GM21528 (cell line): ENCODE measurements around the gene MRRF.
"Not testable (repeated sequence)": the region's sequence is repeated elsewhere in the genome, so short reads cannot be mapped to it uniquely, and the experiment has no call there.

Experiments
- ATAC-seq: cut with Tn5 transposase; IDR thresholded peaks from one replicate; pipeline ENCODE4 v1.9.1; 2021; ENCODE audit warnings: mild to moderate bottlenecking, moderate library complexity; ENCODE audit not compliant: unreplicated experiment, low FRiP score

The MRRF gene

DNA sequence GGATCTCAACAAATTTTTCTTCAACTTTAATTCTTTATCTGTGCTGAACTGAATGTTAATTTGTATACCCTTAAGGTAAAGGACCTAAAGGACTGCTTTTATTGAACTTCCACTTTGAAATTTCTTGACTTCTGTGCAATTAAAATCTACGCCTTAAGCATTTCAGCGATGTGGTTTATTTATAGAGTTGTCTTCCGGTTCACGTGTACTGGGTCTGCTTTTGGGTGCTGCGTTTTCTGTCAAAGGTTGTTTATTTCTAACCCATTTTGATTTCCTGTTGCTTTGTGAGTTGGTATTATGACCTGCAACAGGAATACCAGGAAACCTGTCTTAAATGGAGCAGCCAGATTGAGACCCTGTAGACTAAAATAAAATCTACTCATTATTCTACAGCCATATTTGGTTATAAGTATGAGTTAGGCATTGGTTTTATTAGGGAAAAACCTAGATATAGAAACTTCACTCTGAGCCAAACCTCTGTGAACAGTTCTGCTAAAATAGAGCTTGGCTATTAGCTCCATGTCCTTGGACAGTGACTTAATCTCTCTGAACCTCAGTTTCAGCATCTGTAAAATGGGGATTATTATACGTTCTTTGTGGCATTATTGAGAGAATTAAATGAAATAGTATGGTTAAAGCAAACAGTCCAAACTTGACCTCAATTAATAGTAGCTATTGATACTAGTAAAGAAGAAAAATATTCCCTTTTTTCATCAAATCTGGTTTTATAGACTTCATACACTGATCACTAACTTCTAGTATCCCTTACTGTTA is 3.5 kb downstream of the MRRF start:
- no peak for ATAC-seq

DNA sequence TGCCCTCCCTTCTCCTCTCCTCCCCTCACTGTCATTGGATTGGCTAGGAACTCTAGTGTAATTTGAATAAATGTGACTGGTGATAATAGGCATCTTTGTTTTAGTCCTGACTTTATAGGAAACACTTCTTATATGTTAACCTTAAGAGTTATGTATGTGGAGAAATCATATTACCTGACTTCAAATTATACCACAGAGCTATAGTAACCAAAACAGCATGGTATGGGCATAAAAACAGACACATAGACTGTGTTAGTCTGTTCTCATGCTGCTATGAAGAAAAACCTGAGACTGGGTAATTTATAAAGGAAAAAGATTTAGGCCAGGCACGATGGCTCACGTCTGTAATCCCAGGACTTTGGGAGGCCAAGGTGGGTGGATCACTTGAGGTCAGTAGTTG is 9.4 kb downstream of the MRRF start:
- no peak for ATAC-seq

DNA sequence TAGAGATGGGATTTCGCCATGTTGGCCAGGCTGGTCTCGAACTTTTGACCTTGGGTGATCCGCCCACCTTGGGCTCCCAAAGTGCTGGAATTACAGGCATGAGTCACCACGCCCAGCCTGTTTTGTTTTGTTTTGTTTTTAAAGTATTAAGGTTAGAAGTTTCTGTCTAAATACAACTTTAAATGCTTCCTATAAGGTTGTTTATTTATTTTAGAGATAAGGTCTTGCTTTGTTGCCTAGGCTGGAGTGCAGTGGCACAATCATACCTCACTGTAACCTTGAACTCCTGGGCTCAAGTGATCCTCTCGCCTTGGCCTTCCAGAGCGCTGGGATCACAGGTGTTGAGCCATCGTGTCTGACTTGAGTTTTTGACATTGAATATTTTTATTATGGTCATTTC is 11.4 kb downstream of the MRRF start:
- no peak for ATAC-seq

DNA sequence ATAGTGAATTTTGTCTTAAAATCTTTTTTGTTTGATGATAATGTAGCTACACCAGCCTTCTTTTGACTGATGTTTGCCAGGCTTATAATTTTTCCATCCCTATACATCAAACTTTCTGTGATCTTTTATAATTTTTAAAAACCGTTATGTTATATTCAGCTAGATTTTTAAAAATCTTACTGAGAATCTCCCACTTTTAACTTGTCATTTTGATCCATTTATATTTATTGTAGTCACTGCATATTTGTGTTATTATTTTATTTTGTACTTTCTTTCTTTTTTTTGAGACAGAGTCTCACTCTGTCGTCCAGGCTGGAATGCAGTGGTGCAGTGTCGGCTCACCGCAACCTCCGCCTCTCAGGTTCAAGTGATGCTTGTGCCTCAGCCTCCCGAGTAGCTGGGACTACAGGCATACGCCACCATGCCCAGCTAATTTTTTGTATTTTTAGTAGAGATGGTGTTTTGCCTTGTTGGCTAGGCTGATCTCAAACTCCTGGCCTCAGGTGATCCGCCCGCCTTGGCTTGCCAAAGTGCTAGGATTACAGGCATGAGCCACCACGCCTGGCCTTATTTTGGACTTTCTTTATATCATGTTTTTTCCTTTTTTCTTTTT is 12.7 kb downstream of the MRRF start:
- ATAC-seq: no peak

DNA sequence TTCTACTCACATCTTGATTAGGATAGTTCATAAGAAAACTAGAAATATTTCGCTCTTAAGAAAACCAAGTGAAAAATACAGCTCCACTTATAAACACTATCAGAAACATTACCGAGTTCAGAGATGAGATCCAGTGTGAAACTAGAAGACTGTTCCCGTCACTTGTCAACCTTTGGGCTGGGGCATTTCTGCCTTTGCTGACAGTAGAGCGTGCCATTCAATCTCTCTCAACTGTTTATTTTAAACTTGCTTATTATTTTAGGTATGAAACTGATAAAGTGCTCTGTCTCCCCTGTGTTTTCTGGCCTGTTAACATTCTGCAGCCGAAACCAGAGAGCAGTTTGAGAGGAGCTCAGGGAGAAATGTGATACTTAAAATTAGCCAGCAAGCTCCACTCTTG is 16.7 kb downstream of the MRRF start:
- ATAC-seq: no peak

DNA sequence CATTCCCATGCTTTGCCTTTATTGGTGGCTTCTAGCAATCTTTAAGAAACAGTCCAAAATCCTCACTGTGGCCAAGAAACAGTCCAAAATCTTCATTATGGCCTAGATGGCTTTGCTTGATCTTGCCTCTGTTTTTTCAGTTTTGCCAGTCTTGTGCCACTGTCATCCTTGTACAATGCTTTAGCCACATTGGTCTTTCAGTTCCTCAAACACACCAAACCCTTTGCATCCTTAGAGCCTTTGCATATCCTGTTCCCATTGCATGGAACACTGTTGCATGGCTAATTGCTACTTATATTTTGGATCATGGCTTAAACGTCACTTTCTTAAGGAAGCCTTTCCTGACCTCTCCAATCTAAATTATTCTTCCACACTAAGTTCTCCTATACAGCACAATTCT is 22.1 kb downstream of the MRRF start:
- no peak for ATAC-seq

DNA sequence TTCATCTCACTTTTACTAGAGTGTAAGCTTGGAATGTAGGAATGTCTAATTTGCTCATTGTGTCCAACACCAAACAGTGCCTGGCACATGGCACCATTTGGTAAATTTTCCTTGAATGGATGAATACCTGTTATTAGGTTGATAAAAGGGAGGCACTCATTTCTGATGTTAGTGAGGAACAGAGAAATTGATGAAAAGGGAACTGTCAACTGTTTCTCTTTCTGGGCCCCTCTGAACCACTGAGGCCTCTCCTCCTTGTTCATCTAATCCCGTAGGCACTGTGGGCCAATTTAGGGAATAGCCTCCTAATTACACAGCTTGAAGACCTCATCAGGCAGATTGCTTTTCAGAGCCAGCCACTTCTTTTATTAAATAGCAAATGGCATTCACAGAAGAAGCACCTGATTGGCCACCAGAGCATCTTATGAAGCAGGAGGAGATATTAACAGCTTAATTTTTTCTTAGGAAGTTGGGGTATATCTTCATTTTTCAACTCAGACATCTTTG is 22.6 kb downstream of the MRRF start:
- no peak for ATAC-seq

DNA sequence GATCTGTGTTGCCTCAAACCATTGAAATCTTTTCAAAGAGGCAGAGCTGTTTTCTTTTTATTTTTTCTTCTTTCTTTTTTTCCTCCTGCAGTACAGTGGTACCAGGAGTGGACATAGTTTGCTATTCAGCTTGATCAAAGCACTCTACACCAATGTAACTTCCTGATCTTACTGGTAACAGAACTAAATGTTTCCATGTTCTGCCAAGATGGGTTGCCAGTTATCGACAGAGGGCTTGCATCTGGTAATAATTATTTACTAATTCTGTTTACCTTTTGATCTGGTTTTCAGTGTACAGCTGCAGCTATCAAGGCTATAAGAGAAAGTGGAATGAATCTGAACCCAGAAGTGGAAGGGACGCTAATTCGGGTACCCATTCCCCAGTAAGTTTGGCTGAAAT is 26.8 kb downstream of the MRRF start:
- ATAC-seq: no peak

DNA sequence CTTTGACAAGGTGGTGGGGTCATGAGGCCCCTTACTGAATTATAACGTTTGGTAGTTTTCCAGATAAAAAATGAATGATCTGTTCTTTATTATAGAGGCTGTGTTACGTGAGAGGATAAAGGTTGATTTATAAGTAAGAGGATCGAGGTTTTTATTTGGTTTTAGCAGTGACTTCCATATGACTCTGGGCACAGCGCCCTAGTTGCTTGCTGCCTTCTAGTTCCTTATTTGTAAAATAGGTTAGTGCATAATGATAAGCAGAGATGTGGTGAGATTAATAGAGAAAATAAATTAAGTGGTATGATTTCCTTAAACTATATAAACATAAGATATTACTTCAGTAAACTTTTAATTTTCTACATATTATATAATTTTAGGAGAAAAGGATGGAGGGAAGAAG is 29.8 kb downstream of the MRRF start:
- ATAC-seq: no peak

DNA sequence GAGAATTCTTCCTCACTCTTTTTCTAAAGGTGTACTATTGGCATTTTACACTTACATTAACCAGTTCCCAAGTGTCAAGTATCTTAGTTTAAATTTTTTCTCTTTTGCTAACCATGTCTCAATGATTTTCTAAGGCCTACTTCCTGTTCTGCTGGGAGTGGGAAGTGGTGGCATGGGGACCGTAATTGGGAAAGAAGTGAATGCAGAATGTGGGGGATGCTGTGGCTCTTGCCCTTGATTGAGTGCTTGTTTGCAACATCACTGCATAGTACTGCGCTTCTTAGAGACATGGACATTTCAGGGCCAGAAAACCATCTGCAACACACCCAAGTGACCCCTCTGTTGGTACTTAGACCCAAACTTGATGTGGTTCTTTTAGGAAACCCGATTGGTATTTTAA is 32.8 kb downstream of the MRRF start:
- ATAC-seq: no peak

DNA sequence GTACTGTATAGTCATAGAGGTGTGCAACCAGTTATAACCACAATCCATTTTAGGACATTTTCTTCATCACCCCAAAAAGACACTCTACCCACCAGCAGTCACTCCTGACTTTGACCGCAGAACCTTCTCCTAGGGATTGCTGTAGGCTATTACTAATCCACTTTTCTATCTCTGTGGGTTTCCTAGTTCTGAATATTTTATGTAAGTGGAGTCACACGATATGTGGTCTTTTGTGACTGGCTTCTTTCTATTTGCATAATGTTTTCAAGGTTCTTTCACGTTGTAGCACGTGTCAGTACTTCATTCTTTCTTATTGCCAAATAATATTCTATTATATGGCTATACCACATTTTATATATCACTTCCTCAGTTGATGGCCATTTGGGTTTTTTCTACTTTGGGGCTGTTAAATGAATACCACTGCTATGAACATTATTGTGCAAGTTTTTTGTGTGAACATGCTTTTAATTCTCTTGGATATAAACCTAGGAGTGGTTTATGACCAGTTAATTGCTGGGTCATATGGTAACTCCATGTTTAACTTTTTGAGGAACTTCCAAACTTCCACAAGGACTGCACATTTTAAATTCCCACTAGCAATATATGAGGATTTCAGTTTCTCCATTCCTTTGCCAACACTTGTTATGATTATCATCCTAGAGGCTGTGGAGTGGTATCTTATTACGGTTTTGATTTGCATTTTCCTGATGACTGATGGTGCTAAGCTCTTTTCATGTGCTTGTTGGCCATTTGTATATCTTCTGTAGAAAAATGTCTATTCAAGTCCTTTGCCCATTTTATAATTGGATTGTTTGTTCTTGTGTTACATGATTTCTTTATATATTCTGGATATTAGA is 37.8 kb downstream of the MRRF start:
- ATAC-seq: no peak

DNA sequence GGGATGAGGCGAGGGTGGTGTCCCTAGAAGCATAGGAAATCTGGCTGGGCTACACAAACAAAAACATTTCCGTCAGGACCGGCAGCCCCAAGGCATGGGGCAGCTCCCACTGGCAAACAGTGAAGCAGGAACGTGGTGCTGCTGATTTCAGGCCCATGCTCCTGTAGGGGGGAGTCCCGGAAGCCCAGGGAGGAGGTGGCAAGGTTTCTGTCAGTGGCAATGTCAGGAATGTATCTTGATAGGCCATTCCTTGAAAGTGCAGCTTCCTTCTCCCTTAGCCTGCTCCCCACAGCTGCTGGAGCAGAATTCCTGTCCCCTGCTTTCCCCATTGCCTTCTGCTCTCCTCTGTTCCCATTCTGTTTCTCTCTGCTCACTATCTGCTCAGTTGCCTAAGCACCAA is 42.4 kb downstream of the MRRF start:
- no peak for ATAC-seq

DNA sequence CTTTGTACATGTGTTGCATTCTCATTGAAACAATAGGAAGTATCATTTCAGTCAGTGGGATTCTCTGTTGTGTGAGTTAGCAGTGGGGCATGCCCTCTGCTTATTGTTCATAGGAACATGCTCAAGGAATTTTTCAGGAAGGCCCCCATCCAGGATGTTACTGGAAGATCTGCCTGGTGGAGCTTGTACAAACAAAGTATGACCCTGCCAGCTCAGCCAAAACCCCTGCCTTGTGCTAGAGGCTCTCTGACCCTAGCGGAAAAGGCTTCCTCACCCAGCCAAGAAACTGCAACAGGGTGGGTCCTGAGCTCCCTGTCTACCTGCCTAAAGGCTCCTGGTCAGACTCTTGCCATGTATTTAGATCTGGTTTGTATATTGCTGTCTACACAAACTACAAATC is 43.2 kb downstream of the MRRF start:
- ATAC-seq: no peak

DNA sequence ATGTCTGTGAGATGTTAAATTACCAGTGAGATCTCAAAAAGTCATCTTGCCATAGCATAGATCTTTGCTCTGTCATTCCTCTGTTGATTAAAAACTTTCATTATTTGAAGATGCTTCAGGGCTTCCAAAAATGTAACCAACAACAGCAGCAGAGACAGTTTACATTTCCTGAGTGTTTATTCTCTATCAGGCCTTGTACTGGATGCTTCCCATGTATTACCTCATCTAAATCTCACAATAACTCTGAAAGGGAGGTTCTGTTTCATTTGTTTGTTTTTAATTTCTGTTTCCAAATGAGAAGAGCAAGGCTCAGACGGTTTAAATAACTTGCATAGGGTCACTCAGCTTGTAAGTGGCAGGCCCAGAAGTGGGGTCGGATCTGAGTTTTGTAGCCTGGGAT is 45.2 kb downstream of the MRRF start:
- no peak for ATAC-seq

DNA sequence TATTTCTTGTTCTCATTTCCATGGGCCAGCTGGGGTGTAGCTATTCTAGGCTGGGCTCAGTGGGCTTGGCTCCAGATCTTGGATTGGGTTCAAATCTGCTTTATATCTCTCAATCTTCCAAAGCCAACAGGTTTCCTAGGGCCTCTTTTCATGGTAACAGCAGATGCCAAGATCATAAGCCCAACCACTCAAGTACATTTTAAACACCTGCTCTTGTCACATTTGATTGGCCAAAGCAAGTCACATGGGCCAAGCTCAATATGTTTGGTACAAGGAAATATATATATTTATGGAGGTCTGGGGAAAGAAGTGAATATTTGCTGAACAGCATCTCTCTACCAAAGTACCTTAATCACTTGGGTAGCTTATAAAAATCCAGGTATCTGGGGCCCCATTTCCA is 49.5 kb downstream of the MRRF start:
- ATAC-seq: no peak

DNA sequence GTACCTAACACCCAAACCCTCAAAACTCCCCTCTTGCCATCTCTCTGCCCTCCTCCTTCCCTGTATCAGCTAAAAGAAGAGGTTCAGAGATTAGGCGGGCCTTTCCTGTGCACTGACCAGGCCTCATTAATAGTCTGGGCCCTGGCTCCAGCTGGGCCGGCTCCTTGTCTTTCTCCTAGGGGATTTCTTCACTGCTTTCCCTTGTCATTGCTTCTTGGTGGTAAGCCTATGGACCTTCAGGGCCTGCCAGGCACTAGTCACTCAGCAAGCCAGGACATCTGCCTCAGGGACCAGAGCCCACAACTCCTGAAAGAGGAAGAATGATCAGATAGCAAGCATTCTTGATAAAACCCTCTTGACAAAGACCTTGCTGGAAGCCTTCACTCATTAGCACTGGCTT is 50.9 kb downstream of the MRRF start:
- no peak for ATAC-seq

DNA sequence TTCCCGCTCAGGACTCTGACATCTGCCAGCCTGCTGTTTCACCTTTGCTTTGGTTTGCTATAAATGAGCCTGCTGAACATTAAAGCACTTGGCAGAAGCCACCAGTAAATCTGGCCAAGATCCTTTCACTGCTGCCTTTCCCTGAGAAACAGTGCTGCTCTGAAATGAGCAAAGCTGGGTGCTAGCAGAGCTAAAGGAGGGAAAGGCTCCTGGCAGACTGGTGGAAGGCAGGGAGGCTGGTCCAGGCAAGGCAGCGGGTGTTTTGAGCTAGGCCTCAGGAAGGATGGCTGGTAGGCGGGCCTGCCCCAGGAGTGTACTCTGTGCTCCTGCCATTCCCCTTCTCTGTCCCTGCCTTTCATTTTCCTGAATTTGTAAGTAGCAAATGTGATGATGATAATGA is 53.6 kb downstream of the MRRF start:
- no peak for ATAC-seq

DNA sequence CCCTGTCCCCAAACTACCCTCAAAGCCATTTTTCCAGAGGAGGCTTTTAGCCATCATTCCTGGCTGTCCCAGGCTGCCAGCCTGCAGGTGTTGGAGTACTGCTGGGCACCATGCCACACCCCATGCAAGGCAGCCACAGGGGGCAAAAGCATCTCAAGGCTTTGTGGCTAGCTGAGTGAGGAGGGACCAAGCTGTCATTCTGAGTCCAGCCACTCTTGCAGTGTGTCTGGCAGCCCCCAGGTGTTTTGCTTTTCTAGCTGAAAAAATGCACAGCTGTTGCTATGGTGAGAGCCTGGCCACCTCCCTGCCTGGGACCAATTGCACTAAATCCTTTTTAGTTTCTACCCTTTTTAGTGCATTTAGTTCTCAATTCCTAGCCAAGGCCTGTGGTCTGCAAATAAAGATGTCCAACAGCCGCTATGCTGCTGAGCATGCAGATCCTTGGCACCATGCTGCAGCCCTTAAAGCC is 55.8 kb downstream of the MRRF start:
- no peak for ATAC-seq

DNA sequence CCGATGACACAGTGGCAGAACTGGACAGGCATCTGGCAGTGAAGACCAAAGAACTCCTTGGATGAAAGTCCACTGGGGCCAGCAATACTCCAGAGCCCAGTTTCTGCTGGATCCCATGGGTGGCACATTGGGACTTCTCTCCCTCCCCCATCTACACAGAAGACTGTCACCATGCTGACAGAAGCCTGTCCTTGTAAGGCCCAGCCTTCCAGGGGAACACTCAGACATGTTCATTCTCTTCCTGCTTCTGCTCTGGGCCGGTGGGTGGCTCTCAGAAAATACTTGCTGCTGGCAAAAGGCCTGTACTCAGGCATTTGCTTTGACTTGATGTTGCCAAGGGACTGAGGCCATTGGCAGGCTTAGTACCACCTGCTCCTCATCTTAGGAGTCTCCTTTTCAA is 57.9 kb downstream of the MRRF start:
- ATAC-seq: no peak

DNA sequence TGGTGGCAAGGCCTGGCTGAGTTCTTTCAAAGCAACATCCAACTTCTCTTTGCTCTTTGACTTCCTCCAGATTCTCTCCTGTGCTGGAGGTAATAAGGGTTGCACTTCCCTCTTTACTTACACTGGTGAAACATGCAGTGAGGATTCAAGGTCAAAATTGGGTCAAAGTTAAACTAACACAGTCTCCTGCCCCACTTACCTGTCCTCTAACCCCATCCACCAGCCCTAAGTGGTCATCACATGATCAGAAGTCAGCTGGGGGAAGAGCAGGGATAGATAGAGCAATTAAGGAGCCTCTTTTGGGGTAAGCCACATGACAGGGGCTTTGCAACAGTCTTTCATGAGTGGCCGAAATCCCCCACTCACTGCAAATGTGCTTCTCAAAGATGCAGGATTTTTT is 60.0 kb downstream of the MRRF start:
- ATAC-seq: not testable (repeated sequence)

DNA sequence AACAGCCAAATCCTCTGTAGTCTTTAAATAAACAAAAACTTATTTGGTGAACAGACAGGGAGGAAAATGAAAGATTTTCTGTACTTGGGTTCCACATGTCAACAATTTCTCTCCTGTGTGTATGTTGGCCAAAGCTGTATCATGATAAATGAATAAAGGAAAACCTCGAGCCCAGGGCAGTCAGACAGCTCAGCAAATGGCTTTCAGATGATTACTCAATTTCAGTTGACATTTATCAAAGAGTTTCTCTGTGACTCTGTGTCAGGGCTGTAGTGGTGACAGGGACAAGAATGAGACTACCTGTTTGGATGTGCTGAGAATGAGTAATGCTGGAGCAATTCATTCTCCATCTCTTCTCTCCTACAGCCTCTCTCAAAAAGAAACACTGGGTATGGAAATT is 60.4 kb downstream of the MRRF start:
- no peak for ATAC-seq
